IMR-90 (cell line): Measurements from ENCODE around the gene RGSL1. TPM values are rescaled to one million over a fixed set of nuclear protein-coding genes. Genes with fewer than 3 reads are reported as not detected.

ENCODE experiments used
- ATAC-seq: fragments of 200-7000 bp; cut with Tn5 transposase; 2 replicates; pipeline ENCODE4 v1.9.1; 2020; ENCODE audit warnings: low read depth, mild to moderate bottlenecking, moderate library complexity
- BruUV-seq: library from RNA; stranded (reverse); fragments of 400-500 nt; replicated peaks from 2 replicates; lab custom pipeline; 2021; lab: Mats Ljungman, UMichigan
- CTCF ChIA-PET: fragments of 300-600 bp; formaldehyde crosslinking; extraction: SDS; loops from one replicate; lab custom pipeline; 2021; ENCODE audit warnings: antibody characterized with exemption; lab: Yijun Ruan, JAX
- POLR2A ChIA-PET: fragments of 300-600 bp; sonication (Branson Sonifier 250); formaldehyde crosslinking; loops from one replicate; lab custom pipeline; 2022; ENCODE audit warnings: antibody characterized with exemption; ENCODE audit not compliant: unreplicated experiment; lab: Charles Lee
- DNase-seq: peaks from one replicate; pipeline ENCODE4 v3.0.0; 2013
- H2AFZ ChIP-seq: replicated peaks from 2 replicates; pipeline ENCODE3; 2013; ENCODE audit warnings: low read length, mild to moderate bottlenecking; ENCODE audit not compliant: poor library complexity
- H2AK5ac ChIP-seq: 2 replicates; pipeline ENCODE4 v1.6.1; 2013; ENCODE audit warnings: low read depth, low read length, inconsistent platforms
- H2AK9ac ChIP-seq: replicated peaks from 2 replicates; pipeline ENCODE3; 2013; ENCODE audit warnings: mild to moderate bottlenecking, low read depth, low read length, moderate library complexity; ENCODE audit not compliant: poor library complexity
- H2BK120ac ChIP-seq: 2 replicates; pipeline ENCODE4 v1.6.1; 2013; ENCODE audit warnings: low read depth, low read length, inconsistent platforms
- H2BK15ac ChIP-seq: 3 replicates; pipeline ENCODE4 v1.6.1; 2013; ENCODE audit warnings: low read depth, low read length, inconsistent platforms
- H2BK20ac ChIP-seq: 2 replicates; pipeline ENCODE4 v1.6.1; 2013; ENCODE audit warnings: low read depth, mild to moderate bottlenecking, inconsistent platforms, low read length, moderate library complexity
- H2BK5ac ChIP-seq: 2 replicates; pipeline ENCODE4 v1.6.1; 2013; ENCODE audit warnings: mild to moderate bottlenecking, low read depth, low read length, inconsistent platforms; ENCODE audit not compliant: poor library complexity, severe bottlenecking
- H3K14ac ChIP-seq: replicated peaks from 2 replicates; pipeline ENCODE4 v1.6.1; 2013; ENCODE audit warnings: low read depth, low read length, inconsistent platforms
- H3K18ac ChIP-seq: 2 replicates; pipeline ENCODE4 v1.6.1; 2013; ENCODE audit warnings: low read depth, low read length, control low read depth
- H3K23ac ChIP-seq: 2 replicates; pipeline ENCODE4 v1.6.1; 2013; ENCODE audit warnings: low read depth, low read length, inconsistent platforms
- H3K27ac ChIP-seq: 2 replicates; pipeline ENCODE4 v1.5.1; 2013; ENCODE audit warnings: mild to moderate bottlenecking, control low read depth, low read length; ENCODE audit not compliant: insufficient read depth
- H3K27me3 ChIP-seq: 2 replicates; pipeline ENCODE4 v1.6.1; 2013; ENCODE audit warnings: low read length; ENCODE audit not compliant: control insufficient read depth, insufficient read depth
- H3K36me3 ChIP-seq: 2 replicates; pipeline ENCODE4 v1.6.1; 2013; ENCODE audit warnings: low read length, mixed read lengths; ENCODE audit not compliant: control insufficient read depth, insufficient read depth
- H3K4ac ChIP-seq: 2 replicates; pipeline ENCODE4 v1.6.1; 2013; ENCODE audit warnings: low read depth, low read length, inconsistent platforms
- H3K4me1 ChIP-seq: 2 replicates; pipeline ENCODE4 v1.6.1; 2013; ENCODE audit warnings: low read length, mixed read lengths; ENCODE audit not compliant: control insufficient read depth, insufficient read depth
- H3K4me2 ChIP-seq: 2 replicates; pipeline ENCODE4 v1.6.1; 2013; ENCODE audit warnings: low read depth, mild to moderate bottlenecking, control low read depth, low read length, moderate library complexity
- H3K4me3 ChIP-seq: 2 replicates; pipeline ENCODE4 v1.5.1; 2013; ENCODE audit warnings: low read depth, mild to moderate bottlenecking, control low read depth, low read length, moderate library complexity; ENCODE audit not compliant: insufficient read depth
- H3K56ac ChIP-seq: 2 replicates; pipeline ENCODE4 v1.6.1; 2013; ENCODE audit warnings: low read length, inconsistent platforms; ENCODE audit not compliant: insufficient read depth; ENCODE audit errors: extremely low read depth
- H3K79me1 ChIP-seq, 2 experiments: 2 replicates each; pipeline ENCODE4 v1.6.1; 2013; ENCODE audit warnings: low read length in 2 of 2, inconsistent platforms in 1 of 2, low read depth in 1 of 2
- H3K9ac ChIP-seq: 2 replicates; pipeline ENCODE4 v1.6.1; 2013; ENCODE audit warnings: low read depth, low read length, control low read depth
- H3K9me1 ChIP-seq: 2 replicates; pipeline ENCODE4 v1.6.1; 2013; ENCODE audit warnings: low read length, inconsistent platforms; ENCODE audit not compliant: insufficient read depth
- H3K9me3 ChIP-seq: 2 replicates; pipeline ENCODE4 v1.6.1; 2013; ENCODE audit warnings: low read length; ENCODE audit not compliant: control insufficient read depth, insufficient read depth
- H4K20me1 ChIP-seq: 2 replicates; pipeline ENCODE4 v1.6.1; 2013; ENCODE audit warnings: low read length, inconsistent platforms; ENCODE audit not compliant: insufficient read depth
- H4K5ac ChIP-seq: 2 replicates; pipeline ENCODE4 v1.6.1; 2013; ENCODE audit warnings: mild to moderate bottlenecking, low read depth, low read length, control low read depth
- H4K8ac ChIP-seq, 2 experiments: 2 replicates each; pipeline ENCODE4 v1.6.1; 2013; ENCODE audit warnings: low read depth in 2 of 2, low read length in 2 of 2, control low read depth in 1 of 2, inconsistent platforms in 1 of 2
- H4K91ac ChIP-seq: 2 replicates; pipeline ENCODE4 v1.6.1; 2013; ENCODE audit warnings: low read depth, low read length, inconsistent platforms; ENCODE audit not compliant: insufficient read depth
- BHLHE40 ChIP-seq: fragments of 150-350 bp; IDR thresholded peaks from 2 replicates; pipeline ENCODE4 v1.6.1; 2016; ENCODE audit warnings: mild to moderate bottlenecking, low read depth, low read length
- NFE2L2 ChIP-seq: fragments of 150-350 bp; IDR thresholded peaks from 2 replicates; pipeline ENCODE4 v1.6.1; 2016; ENCODE audit warnings: low read depth, mild to moderate bottlenecking, low read length
- RAD21 ChIP-seq: IDR thresholded peaks from 2 replicates; pipeline ENCODE4 v1.6.1; 2012; ENCODE audit warnings: low read length, improper control_type of control experiment
- RFX5 ChIP-seq: IDR thresholded peaks from 2 replicates; pipeline ENCODE4 v1.8.0; 2012; ENCODE audit warnings: low read depth, mild to moderate bottlenecking, low read length, moderate library complexity
- SMC3 ChIP-seq: fragments of 150-350 bp; IDR thresholded peaks from 2 replicates; pipeline ENCODE4 v1.6.1; 2016; ENCODE audit warnings: low read depth, mild to moderate bottlenecking, antibody characterized with exemption, low read length, moderate library complexity
- WGBS, 2 experiments: methylation state at CpG; one replicate each; pipeline versions ENCODE4 v1.1.5 to v1.1.7; 2013; ENCODE audit warnings: missing lambda C conversion rate in 2 of 2; ENCODE audit not compliant: insufficient read length in 1 of 2; ENCODE audit errors: extremely low coverage in 2 of 2; 5-methylcytosine and 5-hydroxymethylcytosine counted together
- dilution Hi-C: fragments of 300-500 bp; cut with HindIII; formaldehyde crosslinking; loops from one replicate; pipeline ENCODE4 v1.14.3; 2018; ENCODE audit warnings: low sequenced_read_pairs; ENCODE audit not compliant: unreplicated experiment
- in situ Hi-C: fragments of 300-500 bp; cut with MboI; formaldehyde crosslinking; loops from 3 replicates; pipeline ENCODE4 v1.14.3; 2019; ENCODE audit warnings: low sequenced_read_pairs, inconsistent platforms, mixed read lengths
- intact Hi-C: fragments of 100-400 bp; cut with micrococcal nuclease; formaldehyde crosslinking; loops from 2 replicates; pipeline ENCODE4 v1.10.0; 2022
- polyA plus RNA-seq, 3 experiments: library from polyadenylated mRNA; depleted of rRNA; stranded (reverse); fragments of >200 nt; gene quantifications; 2 replicates each; pipeline ENCODE4 v1.2.3, GENCODE V29; 2012; ENCODE audit warnings: low replicate concordance in 1 of 3
- total RNA-seq: library from RNA; depleted of rRNA; stranded (reverse); fragments of >200 nt; gene quantifications from 2 replicates; pipeline ENCODE4 v1.2.3, GENCODE V29; 2012

RGSL1 gene
- total and polyA plus RNA-seq, 2 of the 4 experiments (the other 2 are of a cell fraction): not detected

- Histone ChIP-seq H3K79me1 (no peaks in the 10 kb centered on the region), H3K27ac (no peak overlapping the region), H2BK5ac (no peak overlapping the region), H3K4me2 (no peak overlapping the region), H3K18ac (no peak overlapping the region), H2AK5ac (no peak overlapping the region), H4K5ac (no peak overlapping the region), H3K23ac (no peak overlapping the region), H3K4ac (no peak overlapping the region), H3K4me1 (no peaks in the 10 kb centered on the region), H2BK15ac (no peak overlapping the region), H4K8ac (no peak overlapping the region), H3K56ac (no peak overlapping the region), H4K20me1 (no peaks in the 10 kb centered on the region), H3K36me3 (no peaks in the 10 kb centered on the region), H2AFZ (no peak overlapping the region), H3K14ac (no peak overlapping the region), H3K9me1 (no peaks in the 10 kb centered on the region), H4K91ac (no peak overlapping the region), H2BK20ac (no peak overlapping the region), H3K4me3 (no peak overlapping the region), H3K27me3 (no peaks in the 10 kb centered on the region), H3K9ac (no peak overlapping the region), H3K9me3 (no peaks in the 10 kb centered on the region), H2BK120ac (no peak overlapping the region), H2AK9ac (no peak overlapping the region)
- TF ChIP-seq RFX5 (no peak), RAD21 (no peak), SMC3 (no peak), NFE2L2 (no peak), BHLHE40 (no peak)
- DNase-seq (no peak), ATAC-seq (no peak)
- WGBS, 2 experiments: 37% methylated on average over 3 of the region's 4 CpGs; no CpG with 5 or more reads in 1 of the 2 experiments
- POLR2A ChIA-PET: no interaction called here
- in situ Hi-C loops (loop anchor here (10.0 kb wide), 1 partner anchor 340 kb away; the partner anchor contains the start of gene NPL), dilution Hi-C loops (no loop called here), intact Hi-C loops (no loop called here)
- CTCF ChIA-PET: no interaction called here
- BruUV-seq: no TSS peak
Measured at GRCh38 chr1:182444497-182444896, 5.4 kb upstream of the RGSL1 start.
